Measurements from ENCODE around the gene ST8SIA3.
"Not testable (repeated sequence)": the region's sequence is repeated elsewhere in the genome, so short reads cannot be mapped to it uniquely, and the experiment has no call there.

The ST8SIA3 gene

DNA sequence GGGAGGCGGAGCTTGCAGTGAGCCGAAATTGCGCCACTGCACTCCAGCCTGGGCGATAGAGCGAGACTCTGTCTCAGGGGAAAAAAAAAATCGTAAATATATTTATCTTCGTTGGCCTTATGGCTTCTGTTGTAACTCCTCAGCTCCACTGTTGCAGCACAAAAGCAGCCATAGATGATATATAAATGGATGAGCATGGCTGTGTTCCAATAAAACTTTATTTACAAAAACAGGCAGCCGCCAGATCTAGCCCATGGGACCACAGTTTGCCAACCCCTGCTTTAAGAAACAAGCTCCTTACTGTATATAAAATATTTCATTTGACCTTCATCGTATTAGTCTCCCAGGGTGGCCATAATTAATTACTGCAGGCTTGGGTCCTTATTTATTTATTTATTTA is 20.1 kb downstream of the ST8SIA3 start:
- DNase-seq: no peak

DNA sequence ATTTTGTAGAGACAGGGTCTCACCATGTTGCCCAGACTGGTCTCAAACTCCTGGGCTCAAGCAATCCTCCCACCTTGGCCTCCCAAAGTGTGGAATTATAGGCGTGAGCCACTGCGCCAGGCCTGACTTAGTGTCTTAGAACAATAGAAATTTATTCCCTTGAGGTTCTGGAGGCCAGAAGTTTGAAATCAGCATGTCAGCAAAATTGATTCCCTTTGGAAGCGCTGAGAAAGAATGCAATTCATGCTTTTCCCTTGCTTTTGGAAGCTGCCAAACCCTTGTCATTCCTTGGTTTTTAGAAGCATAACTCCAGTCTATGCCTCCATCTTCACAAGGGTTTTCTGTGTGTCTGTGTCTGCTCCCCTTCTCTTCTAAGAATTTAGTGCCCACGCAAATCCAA is 20.7 kb downstream of the ST8SIA3 start:
- no peak for DNase-seq

DNA sequence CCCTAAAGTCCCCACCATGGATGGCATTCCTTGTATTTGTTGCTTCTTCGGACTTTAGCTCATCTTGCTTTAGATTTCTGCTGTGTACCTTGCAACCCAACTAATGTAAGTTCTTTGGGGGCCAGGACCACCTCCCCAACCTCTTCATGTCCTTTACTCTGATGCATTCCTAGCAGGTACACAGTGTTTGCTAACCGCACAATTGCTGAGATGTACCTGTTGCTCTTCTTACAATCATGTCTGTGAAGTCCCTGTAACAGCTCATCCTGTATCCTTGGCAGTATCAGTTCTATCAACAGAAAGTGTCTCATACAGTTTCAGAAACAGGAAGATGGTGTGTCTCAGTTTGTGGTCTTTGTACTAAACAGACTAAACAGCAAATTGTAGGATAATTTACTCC is 24.1 kb downstream of the ST8SIA3 start:
- DNase-seq: no peak

GRCh38 chr18:57389271-57389670 is 36.9 kb downstream of the ST8SIA3 start:
- DNase-seq: no peak

DNA sequence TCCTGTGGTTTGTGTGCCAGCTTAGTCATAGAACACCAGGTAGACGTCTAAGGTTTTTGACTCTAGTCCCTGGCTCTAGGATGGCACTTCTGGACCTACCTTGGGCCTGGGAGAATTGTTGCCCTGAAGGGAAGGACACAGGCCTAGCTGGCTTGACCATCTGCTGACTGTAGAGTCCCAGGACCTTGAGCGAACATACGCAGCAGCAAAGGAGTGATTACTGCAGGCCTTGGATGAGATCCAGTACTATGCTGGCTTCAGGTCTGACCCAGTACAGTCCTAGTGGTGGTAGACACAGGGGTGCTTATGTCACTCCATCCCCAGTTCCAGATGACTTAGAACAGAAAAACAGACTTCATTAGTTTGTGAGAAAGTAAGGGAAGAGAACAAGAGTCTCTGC is 37.7 kb downstream of the ST8SIA3 start:
- no peak for DNase-seq

DNA sequence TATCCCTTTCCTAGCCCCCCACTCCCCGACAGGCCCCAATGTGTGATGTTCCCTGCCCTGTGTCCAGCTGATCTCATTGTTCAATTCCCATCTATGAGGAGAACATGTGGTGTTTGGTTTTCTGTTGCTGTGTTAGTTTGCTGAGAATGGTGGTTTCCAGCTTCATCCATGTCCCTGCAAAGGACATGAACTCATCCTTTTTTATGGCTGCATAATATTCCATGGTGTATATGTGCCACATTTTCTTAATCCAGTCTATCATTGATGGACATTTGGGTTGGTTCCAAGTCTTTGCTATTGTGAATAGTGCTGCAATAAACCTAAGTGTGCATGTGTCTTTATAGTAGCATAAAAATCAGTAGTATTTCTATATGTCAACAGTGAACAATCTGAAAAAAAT is 42.4 kb downstream of the ST8SIA3 start:
- not testable (repeated sequence) for DNase-seq

DNA sequence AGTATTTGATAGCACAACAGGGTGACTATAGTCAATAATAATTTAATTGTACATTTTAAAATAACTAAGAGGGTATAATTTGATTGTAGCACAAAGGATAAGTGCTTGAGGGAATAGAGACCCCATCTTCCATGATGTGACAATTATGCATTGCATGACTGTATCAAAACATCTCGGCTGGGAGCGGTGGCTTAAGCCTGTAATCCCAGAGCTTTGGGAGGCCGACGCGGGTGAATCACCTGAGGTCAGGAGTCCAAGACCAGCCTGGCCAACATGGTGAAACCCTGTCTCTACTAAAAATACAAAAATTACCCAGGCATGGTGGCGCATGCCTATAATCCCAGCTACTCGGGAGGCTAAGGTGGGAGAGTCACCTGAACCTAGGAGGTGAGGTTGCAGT is 44.5 kb downstream of the ST8SIA3 start:
- DNase-seq: not testable (repeated sequence)

GRCh38 chr18:57397440-57398132 is 45.2 kb downstream of the ST8SIA3 start:
- no peak for DNase-seq

DNA sequence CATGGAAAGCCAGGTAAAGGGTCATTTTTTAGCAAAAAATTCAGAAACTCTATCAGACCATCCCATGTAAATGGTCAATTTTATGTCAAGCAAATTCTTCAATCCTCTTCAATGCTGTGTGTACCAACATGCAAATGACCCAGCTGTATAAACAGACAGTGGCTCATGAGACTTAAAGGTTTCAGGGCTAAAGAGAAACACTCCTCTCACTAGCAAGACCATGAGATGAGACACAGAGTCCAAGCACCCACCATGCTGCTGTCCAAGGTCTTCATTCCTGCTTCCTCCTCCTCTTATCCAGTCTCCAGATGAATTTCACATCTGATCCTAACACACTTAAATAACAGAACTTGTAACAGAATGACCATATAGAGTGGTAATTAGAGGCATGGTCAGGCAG is 52.0 kb downstream of the ST8SIA3 start:
- no peak for DNase-seq

DNA sequence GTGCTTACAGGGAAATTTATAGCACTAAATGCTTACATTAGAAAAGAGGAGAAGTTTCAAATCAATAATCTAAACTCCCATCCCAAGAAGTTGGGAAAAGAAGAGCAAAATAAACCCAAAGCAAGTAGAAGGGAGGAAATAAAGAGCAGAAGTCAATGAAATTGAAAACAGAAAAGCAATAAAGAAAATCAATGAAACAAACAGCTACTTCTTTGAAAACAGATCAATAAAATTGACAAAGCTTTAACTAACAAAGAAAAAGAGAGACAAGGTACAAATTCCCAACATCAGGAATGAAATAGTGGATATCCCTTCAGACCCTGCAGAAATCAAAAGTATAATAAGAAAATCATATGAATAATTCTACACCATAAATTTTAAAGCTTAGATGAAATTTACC is 57.3 kb downstream of the ST8SIA3 start:
- DNase-seq: no peak

DNA sequence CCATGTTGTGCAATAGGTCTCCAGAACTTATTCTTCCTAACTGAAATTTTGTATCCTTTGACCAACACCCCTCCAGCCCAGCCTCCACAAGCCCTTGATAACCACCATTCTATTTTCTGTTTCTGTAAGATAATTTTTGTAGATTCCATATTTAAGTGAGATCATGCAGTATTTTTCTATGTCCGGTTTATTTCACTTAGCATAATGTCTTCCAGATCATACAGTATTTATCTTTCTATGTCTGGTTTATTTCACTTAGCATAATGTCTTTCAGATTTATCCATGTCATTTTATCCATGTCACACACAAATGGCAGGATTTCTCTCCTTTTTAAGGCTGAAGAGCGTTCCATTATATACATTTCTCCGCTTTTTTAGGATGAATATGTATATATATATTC is 58.4 kb downstream of the ST8SIA3 start:
- DNase-seq: no peak

DNA sequence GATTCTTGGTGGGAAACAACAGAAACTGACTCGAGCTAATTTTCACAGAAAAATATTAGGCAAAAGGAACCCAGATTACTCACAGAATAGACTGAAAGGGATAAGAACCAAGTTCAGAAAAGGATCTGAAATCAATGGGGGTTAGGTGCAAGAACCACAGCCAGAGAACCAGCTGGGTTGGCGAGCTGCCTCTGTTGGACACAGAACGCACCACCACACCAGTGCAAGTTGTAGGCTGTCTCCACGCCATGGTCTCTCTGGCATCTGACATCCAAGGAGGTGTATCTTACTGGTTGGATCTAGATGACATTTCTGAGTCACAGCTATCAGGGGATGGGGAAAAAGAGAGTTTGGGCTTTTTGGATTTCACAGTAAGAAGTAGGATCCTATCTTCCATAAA is 64.2 kb downstream of the ST8SIA3 start:
- DNase-seq: no peak

All from stimulated activated CD4-positive, alpha-beta T cell treated with anti-CD3 and anti-CD28 coated beads, Interleukin-4, amount 100 ng/mL, for 1 hour (primary cell).